Measurements from ENCODE around the gene MMP15.
A peak's percentile ranks its signal among the peaks of the same experiment; 100 is the strongest.

MMP15 gene

GRCh38 chr16:58021661-58022551 lies 3.6 kb upstream of the MMP15 start:
- H3K79me2 ChIP-seq: no peaks in the 10 kb centered on the region
- H3K9me3 ChIP-seq (ENCODE audit: control insufficient read depth, low read length): no peaks in the 10 kb centered on the region
- H2AFZ ChIP-seq: peak overlapping the region; percentile 87
- no peak overlapping the region for H3K9ac ChIP-seq
- H3K4me1 ChIP-seq: peaks cover 11% of the 10 kb centered on the region
- H3K27me3 ChIP-seq (ENCODE audit: control insufficient read depth, insufficient read depth, low read length): no peaks in the 10 kb centered on the region
- TF ChIP-seq, protein P1, sequence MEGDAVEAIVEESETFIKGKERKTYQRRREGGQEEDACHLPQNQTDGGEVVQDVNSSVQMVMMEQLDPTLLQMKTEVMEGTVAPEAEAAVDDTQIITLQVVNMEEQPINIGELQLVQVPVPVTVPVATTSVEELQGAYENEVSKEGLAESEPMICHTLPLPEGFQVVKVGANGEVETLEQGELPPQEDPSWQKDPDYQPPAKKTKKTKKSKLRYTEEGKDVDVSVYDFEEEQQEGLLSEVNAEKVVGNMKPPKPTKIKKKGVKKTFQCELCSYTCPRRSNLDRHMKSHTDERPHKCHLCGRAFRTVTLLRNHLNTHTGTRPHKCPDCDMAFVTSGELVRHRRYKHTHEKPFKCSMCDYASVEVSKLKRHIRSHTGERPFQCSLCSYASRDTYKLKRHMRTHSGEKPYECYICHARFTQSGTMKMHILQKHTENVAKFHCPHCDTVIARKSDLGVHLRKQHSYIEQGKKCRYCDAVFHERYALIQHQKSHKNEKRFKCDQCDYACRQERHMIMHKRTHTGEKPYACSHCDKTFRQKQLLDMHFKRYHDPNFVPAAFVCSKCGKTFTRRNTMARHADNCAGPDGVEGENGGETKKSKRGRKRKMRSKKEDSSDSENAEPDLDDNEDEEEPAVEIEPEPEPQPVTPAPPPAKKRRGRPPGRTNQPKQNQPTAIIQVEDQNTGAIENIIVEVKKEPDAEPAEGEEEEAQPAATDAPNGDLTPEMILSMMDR (IDR thresholded peaks at IDR 0.05): no peak
- H3K36me3 ChIP-seq (ENCODE audit: control insufficient read depth, insufficient read depth, low read length): no peaks in the 10 kb centered on the region
- H3K4me3 ChIP-seq (ENCODE audit: low read depth, low read length): no peak overlapping the region
- H3K4me2 ChIP-seq (ENCODE audit: low read length): no peak overlapping the region
- peak overlapping the region; percentile 86 for H3K27ac ChIP-seq

- Histone ChIP-seq H3K36me3 (ENCODE audit: control insufficient read depth, insufficient read depth, low read length) (no peaks in the 10 kb centered on the region), H3K4me1 (peaks cover 16% of the 10 kb centered on the region), H3K27me3 (ENCODE audit: control insufficient read depth, insufficient read depth, low read length) (no peaks in the 10 kb centered on the region), H3K4me3 (ENCODE audit: low read depth, low read length) (peak overlapping the region; percentile 15), H3K27ac (peak overlapping the region; percentile 86), H3K4me2 (ENCODE audit: low read length) (peak overlapping the region; percentile 60), H3K9ac (no peak overlapping the region), H2AFZ (peak overlapping the region; percentile 87), H3K79me2 (no peaks in the 10 kb centered on the region), H3K9me3 (ENCODE audit: control insufficient read depth, low read length) (no peaks in the 10 kb centered on the region)
- TF ChIP-seq, protein P1 (IDR thresholded peaks at IDR 0.05): no peak
These were observed 2.8 kb upstream of the MMP15 start for GRCh38 chr16:58022601-58023371.

DNA sequence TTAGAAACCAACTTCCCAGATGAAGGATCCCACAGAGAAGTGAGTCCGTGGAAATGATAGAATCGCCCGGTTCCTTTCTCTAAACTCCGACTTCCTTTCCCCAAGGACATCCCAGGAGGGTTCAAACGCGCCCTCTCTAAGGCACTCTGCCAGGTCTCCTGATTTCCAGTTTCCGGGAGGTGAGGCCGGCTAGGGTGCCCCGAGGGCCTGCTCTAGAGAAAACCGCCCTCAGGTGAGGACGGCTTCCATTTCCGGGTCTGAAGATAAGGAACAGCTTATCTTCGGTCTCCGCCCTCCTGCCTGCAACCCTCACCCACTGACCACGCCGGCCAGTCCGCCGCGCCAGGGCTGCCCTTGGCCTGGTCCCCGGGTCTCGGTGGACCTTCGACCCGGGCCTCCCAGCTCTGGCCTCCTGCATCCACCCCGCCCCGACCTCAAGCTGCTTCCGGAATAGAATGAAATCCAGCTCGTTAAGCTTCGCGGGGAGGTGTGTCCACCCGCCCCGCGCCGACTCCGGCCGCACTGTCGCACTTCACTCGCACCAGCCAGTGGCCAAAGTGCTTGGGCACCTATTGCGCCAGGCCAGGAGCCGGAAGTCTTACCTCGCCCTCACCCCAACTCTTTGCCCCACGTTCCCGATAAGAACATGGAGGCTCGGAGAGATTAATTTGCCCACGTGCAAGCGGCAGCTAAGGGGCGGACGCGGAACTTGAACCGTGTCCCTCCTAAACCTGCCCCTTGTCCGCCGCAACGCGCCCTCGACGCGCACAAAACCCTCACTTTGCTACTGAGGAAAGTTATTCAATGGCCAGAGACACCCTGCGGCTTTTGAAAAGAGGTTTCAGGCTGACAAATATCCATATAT lies 836 bp upstream of the MMP15 start:
- H3K27me3 ChIP-seq (ENCODE audit: control insufficient read depth, insufficient read depth, low read length): no peaks in the 10 kb centered on the region
- peak overlapping the region; percentile 9 for H3K27ac ChIP-seq
- no peaks in the 10 kb centered on the region for H3K36me3 ChIP-seq (ENCODE audit: control insufficient read depth, insufficient read depth, low read length)
- TF ChIP-seq, protein P1 (IDR thresholded peaks at IDR 0.05): no peak
- no peaks in the 10 kb centered on the region for H3K9me3 ChIP-seq (ENCODE audit: control insufficient read depth, low read length)
- no peak overlapping the region for H3K9ac ChIP-seq
- H3K4me2 ChIP-seq (ENCODE audit: low read length): peak overlapping the region; percentile 86
- H3K79me2 ChIP-seq: peaks cover 11% of the 10 kb centered on the region
- H3K4me1 ChIP-seq: peaks cover 19% of the 10 kb centered on the region
- H2AFZ ChIP-seq: peak overlapping the region; percentile 73
- peak overlapping the region; percentile 84 for H3K4me3 ChIP-seq (ENCODE audit: low read depth, low read length)

- H3K27me3 ChIP-seq (ENCODE audit: control insufficient read depth, insufficient read depth, low read length): no peaks in the 10 kb centered on the region
- H3K9me3 ChIP-seq (ENCODE audit: control insufficient read depth, low read length): no peaks in the 10 kb centered on the region
- TF ChIP-seq, protein P1 (IDR thresholded peaks at IDR 0.05): no peak
- H3K36me3 ChIP-seq (ENCODE audit: control insufficient read depth, insufficient read depth, low read length): no peaks in the 10 kb centered on the region
- peak overlapping the region; percentile 82 for H3K27ac ChIP-seq
- H3K9ac ChIP-seq: peak overlapping the region; percentile 53
- peak overlapping the region; percentile 73 for H2AFZ ChIP-seq
- H3K4me3 ChIP-seq (ENCODE audit: low read depth, low read length): peak overlapping the region; percentile 84
- H3K79me2 ChIP-seq: peaks cover 11% of the 10 kb centered on the region
- H3K4me2 ChIP-seq (ENCODE audit: low read length): peak overlapping the region; percentile 86
- H3K4me1 ChIP-seq: peaks cover 19% of the 10 kb centered on the region
These were observed 668 bp downstream of the MMP15 start for GRCh38 chr16:58026139-58026704.

Measured in parathyroid adenoma (tissue), 2 donors.